DND-41 (cell line): Measurements from ENCODE around the gene MTREX.

ENCODE experiments used
- CTCF ChIP-seq: IDR thresholded peaks from 2 replicates; pipeline ENCODE4 v1.5.1; 2012; ENCODE audit warnings: borderline replicate concordance, low read length, moderate library complexity, mild to moderate bottlenecking; ENCODE audit not compliant: poor library complexity, severe bottlenecking; ENCODE audit errors: extremely low read depth
- EZH2 ChIP-seq: IDR thresholded peaks from 3 replicates; pipeline ENCODE4 v1.6.1; 2012; ENCODE audit warnings: borderline replicate concordance, low read depth, mild to moderate bottlenecking, moderate library complexity, low read length, inconsistent platforms; ENCODE audit not compliant: severe bottlenecking

DNA sequence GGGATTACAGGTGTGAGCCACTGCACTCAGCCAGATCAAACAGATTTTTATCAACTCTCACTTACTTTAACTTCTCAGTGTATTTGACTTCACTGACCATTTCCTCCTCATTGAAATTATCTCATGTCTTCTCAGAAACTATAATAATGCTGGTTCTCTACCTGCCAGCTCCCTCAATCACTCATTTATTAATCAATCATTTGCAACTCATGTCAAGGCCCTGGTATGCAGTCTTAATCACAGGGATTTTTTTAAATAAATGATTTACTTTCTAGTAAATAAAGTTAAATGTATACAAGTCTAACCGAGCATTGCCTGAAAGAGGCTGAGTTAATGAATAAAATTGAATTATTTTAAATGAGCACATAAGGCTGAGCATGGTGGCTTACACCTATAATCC, 163.7 kb downstream of the MTREX start:
- TF ChIP-seq CTCF (no peak), EZH2 (no peak)
